CD4-positive, alpha-beta T cell (primary cell): ENCODE data around the gene TIMP3. TPM values are rescaled to one million over a fixed set of nuclear protein-coding genes. Genes with fewer than 3 reads are reported as not detected.

Experiments used
- ATAC-seq: fragments of 200-7000 bp; cut with Tn5 transposase; one replicate; pipeline ENCODE4 v1.10.0; 2022; ENCODE audit warnings: mild to moderate bottlenecking; ENCODE audit not compliant: poor library complexity
- CTCF ChIA-PET: fragments of 350-600 bp; sonication (Branson Sonifier 250); formaldehyde crosslinking; loops from one replicate; lab custom pipeline; 2021; ENCODE audit warnings: antibody characterized with exemption, inconsistent platforms; lab: Charles Lee
- POLR2A ChIA-PET: fragments of 350-600 bp; sonication (Branson Sonifier 250); formaldehyde crosslinking; loops from one replicate; lab custom pipeline; 2021; ENCODE audit warnings: antibody characterized with exemption, inconsistent platforms; lab: Charles Lee
- DNase-seq, 14 experiments: peaks; one replicate each; pipeline ENCODE4 v3.0.0-alpha.2; 2013 to 2020; ENCODE audit warnings: mixed read lengths in 2 of 14
- H3K27ac ChIP-seq, 2 donors: one replicate each; pipeline versions ENCODE4 v1.5.1 to v1.7.0; 2013; ENCODE audit warnings: low read length in 2 of 2, low read depth in 1 of 2, mild to moderate bottlenecking in 1 of 2
- H3K27me3 ChIP-seq, 2 experiments: 1 replicate in 1 of 2; 2 replicates in 1 of 2; pipeline versions ENCODE4 v1.6.1 to v1.7.0; 2013; ENCODE audit warnings: low read length in 2 of 2, control low read depth in 1 of 2, mild to moderate bottlenecking in 1 of 2, moderate library complexity in 1 of 2; ENCODE audit not compliant: insufficient read depth in 2 of 2, control insufficient read depth in 1 of 2
- H3K36me3 ChIP-seq: one replicate; pipeline ENCODE4 v1.6.1; 2013; ENCODE audit warnings: low read length, control low read depth; ENCODE audit not compliant: insufficient read depth
- H3K4me1 ChIP-seq: one replicate; pipeline ENCODE4 v1.6.1; 2013; ENCODE audit warnings: low read length, control low read depth; ENCODE audit not compliant: insufficient read depth
- H3K4me3 ChIP-seq: one replicate; pipeline ENCODE4 v1.5.1; 2013; ENCODE audit warnings: mild to moderate bottlenecking, low read length, moderate library complexity
- H3K9me3 ChIP-seq, 2 experiments: 1 replicate in 1 of 2; 2 replicates in 1 of 2; pipeline versions ENCODE4 v1.6.1 to v1.7.0; 2013; ENCODE audit warnings: low read length in 2 of 2, mild to moderate bottlenecking in 2 of 2, control low read depth in 1 of 2, moderate library complexity in 1 of 2; ENCODE audit not compliant: control insufficient read depth in 1 of 2, insufficient read depth in 1 of 2
- H3K27ac Mint-ChIP-seq: one replicate; pipeline ENCODE4 v1.8.0; 2020; ENCODE audit warnings: mixed read lengths
- H3K27me3 Mint-ChIP-seq: one replicate; pipeline ENCODE4 v1.8.0; 2021; ENCODE audit warnings: mixed read lengths
- H3K36me3 Mint-ChIP-seq: one replicate; pipeline ENCODE4 v1.8.0; 2021; ENCODE audit warnings: low read depth, mixed read lengths
- H3K4me1 Mint-ChIP-seq: one replicate; pipeline ENCODE4 v1.8.0; 2021; ENCODE audit warnings: low read depth, mixed read lengths
- H3K4me3 Mint-ChIP-seq: one replicate; pipeline ENCODE4 v1.8.0; 2020; ENCODE audit warnings: mild to moderate bottlenecking, mixed read lengths
- H3K9me3 Mint-ChIP-seq: one replicate; pipeline ENCODE4 v1.8.0; 2020; ENCODE audit warnings: mixed read lengths
- CTCF ChIP-seq: fragments of 200-600 bp; IDR thresholded peaks from one replicate; pipeline ENCODE4 v1.8.0; 2022; ENCODE audit warnings: antibody characterized with exemption, mild to moderate bottlenecking
- intact Hi-C, 2 experiments: fragments of 100-400 bp; cut with DNase I in 1 of 2; cut with micrococcal nuclease in 1 of 2; formaldehyde crosslinking; loops; one replicate each; pipeline versions ENCODE4 v1.15.1 to v1.9.0; 2023 to 2025; cut with DNase I, micrococcal nuclease
- total RNA-seq, 174 experiments: library from RNA in 2 of 174; stranded (reverse) in 2 of 174; gene quantifications; one replicate each; pipeline ENCODE4 v1.2.3 and lab custom pipeline; 2021 to 2026

Gene TIMP3
- total RNA-seq, 2 experiments from 2014 or later: 0.06 TPM; not detected in 1

DNA sequence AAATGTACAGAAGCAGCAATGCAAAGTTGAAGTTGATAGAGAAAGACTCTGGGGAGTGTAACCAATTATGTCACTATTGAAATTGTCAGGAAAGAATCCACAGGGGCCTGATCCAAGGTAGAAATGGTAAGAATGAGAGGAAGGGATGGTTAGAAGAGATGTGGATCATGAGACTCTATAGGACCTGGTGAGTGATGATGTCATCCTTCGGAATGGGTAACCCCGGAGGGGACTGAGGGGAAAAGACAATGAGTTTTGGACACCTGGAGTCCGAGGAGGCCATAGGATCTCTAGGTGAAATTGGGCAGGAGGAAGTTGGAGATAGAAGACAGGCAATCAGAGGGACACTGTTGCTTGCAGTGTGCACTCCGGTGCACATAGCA, 6.3 kb upstream of the TIMP3 start:
- Histone ChIP-seq H3K4me1 (peaks cover 5% of the 10 kb centered on the region), H3K9me3 (no peaks in the 10 kb centered on the region), H3K4me3 (no peak overlapping the region), H3K27ac (no peak overlapping the region), H3K36me3 (no peaks in the 10 kb centered on the region), H3K27me3 (peaks cover 2 to 14% of the 10 kb centered on the region in 2 experiments)
- Mint-ChIP-seq H3K9me3 (no peaks in the 10 kb centered on the region), H3K4me1 (no peaks in the 10 kb centered on the region), H3K27ac (no peak overlapping the region), H3K36me3 (no peaks in the 10 kb centered on the region), H3K27me3 (peaks cover 27% of the 10 kb centered on the region), H3K4me3 (no peak overlapping the region)
- no peak for ATAC-seq
- POLR2A ChIA-PET: no interaction called here
- intact Hi-C loops: loop anchor here (5.0 to 10.0 kb wide), 4 partner anchors 690 to 820 kb away; no protein-coding TSS in a partner anchor
- TF ChIP-seq CTCF: no peak
- no peak for DNase-seq
- CTCF ChIA-PET: no interaction called here

DNA sequence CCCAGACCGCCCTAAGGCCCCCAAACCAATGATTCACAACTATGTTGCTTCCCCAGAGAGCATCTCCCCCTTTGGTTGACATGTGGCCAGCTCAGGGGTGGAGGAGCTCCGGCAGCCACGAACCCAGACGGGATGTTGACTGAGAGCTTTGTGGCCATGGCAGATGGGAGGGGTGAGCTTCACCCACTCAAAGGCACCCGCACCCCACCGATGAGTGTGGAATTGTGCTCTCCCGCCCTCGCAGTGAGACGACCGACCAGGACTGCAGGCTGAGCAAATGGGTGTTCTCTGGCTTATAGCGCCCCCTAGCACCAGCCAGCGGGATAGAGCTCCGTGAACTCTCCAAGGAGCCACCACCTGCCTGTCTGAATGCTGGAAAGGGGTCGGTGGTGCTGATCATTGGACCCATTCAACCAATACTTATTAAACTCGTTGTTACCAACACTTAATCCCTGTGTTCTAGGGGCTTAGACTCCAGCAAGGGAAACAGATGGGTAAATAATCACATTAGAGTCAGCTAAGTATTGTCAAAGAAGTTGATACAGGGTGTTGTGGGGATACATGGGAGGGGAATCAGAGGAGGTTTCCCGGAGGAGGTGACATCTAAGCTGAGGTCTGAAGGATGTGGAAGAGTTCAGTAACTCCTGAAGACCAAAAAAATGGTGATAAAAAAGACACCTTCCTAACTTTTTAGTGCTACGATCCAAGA, 4.5 kb upstream of the TIMP3 start:
- H3K27me3 Mint-ChIP-seq: peaks cover 37% of the 10 kb centered on the region
- peak; percentile 71 for TF ChIP-seq CTCF
- no peaks in the 10 kb centered on the region for H3K9me3 Mint-ChIP-seq
- no peak overlapping the region for H3K27ac Mint-ChIP-seq
- H3K27me3 ChIP-seq: peaks cover 14 to 27% of the 10 kb centered on the region in 2 experiments
- H3K36me3 ChIP-seq: no peaks in the 10 kb centered on the region
- no peaks in the 10 kb centered on the region for H3K36me3 Mint-ChIP-seq
- intact Hi-C loops: loop anchor here (1.0 to 10.0 kb wide), 6 partner anchors 137 to 822 kb away; no protein-coding TSS in a partner anchor
- H3K4me1 ChIP-seq: peaks cover 10% of the 10 kb centered on the region
- H3K4me1 Mint-ChIP-seq: no peaks in the 10 kb centered on the region
- ATAC-seq (peak; percentile 62), DNase-seq (peak; percentile 25 to 76 (median 42))
- POLR2A ChIA-PET: interaction anchor here (1.4 kb wide), 1 partner anchor 137 kb away, joined by 8 read pairs; no protein-coding TSS in a partner anchor
- no peak overlapping the region for H3K4me3 Mint-ChIP-seq
- CTCF ChIA-PET: interaction anchor here (0.6 to 1.8 kb wide), 4 partner anchors 39 to 268 kb away, joined by 3 to 21 read pairs (median 10); no protein-coding TSS in a partner anchor
- no peaks in the 10 kb centered on the region for H3K9me3 ChIP-seq
- H3K4me3 ChIP-seq: no peak overlapping the region
- no peak overlapping the region for H3K27ac ChIP-seq

GRCh38 chr22:32799496-32799895, 2.0 kb upstream of the TIMP3 start:
- intact Hi-C loops: loop anchor here (5.0 to 10.0 kb wide), 4 partner anchors 695 to 825 kb away; no protein-coding TSS in a partner anchor
- Histone ChIP-seq H3K4me1 (peaks cover 13% of the 10 kb centered on the region), H3K36me3 (no peaks in the 10 kb centered on the region), H3K4me3 (no peak overlapping the region), H3K27ac (no peak overlapping the region), H3K27me3 (peaks cover 35 to 50% of the 10 kb centered on the region in 2 experiments), H3K9me3 (no peaks in the 10 kb centered on the region)
- no peaks in the 10 kb centered on the region for H3K4me1 Mint-ChIP-seq
- CTCF ChIA-PET: no interaction called here
- H3K9me3 Mint-ChIP-seq: no peaks in the 10 kb centered on the region
- no peaks in the 10 kb centered on the region for H3K36me3 Mint-ChIP-seq
- no peak for DNase-seq
- no peak for ATAC-seq
- H3K4me3 Mint-ChIP-seq: no peak overlapping the region
- POLR2A ChIA-PET: no interaction called here
- TF ChIP-seq CTCF: no peak
- no peak overlapping the region for H3K27ac Mint-ChIP-seq
- H3K27me3 Mint-ChIP-seq: peaks cover 61% of the 10 kb centered on the region
